Uterus (tissue), 4 donors: ENCODE data around the gene KLK13. TPM values are rescaled to one million over a fixed set of nuclear protein-coding genes. Genes with fewer than 3 reads are reported as not detected.

Source experiments
- DNase-seq, 2 donors: peaks; one replicate each; pipeline ENCODE4 v3.0.0-alpha.2; 2019 to 2020
- H3K27ac ChIP-seq, 2 donors: fragments of 200-600 bp; sonication (generic); 1 replicate in 1 of 2; 2 replicates in 1 of 2; pipeline ENCODE4 v1.5.1; 2016 to 2018
- H3K27me3 ChIP-seq, 2 donors: fragments of 200-600 bp; sonication (generic); one replicate each; pipeline ENCODE4 v1.5.1; 2018 to 2019; ENCODE audit warnings: control low read depth in 1 of 2
- H3K36me3 ChIP-seq, 2 donors: fragments of 200-600 bp; sonication (generic); one replicate each; pipeline ENCODE4 v1.5.1; 2019; ENCODE audit warnings: control low read depth in 1 of 2
- H3K4me1 ChIP-seq, 2 donors: fragments of 200-600 bp; sonication (generic); one replicate each; pipeline ENCODE4 v1.5.1; 2018 to 2019; ENCODE audit warnings: control low read depth in 1 of 2
- H3K4me3 ChIP-seq, 2 donors: fragments of 200-600 bp; sonication (generic); 1 replicate in 1 of 2; 2 replicates in 1 of 2; pipeline ENCODE4 v1.5.1; 2018 to 2019; ENCODE audit warnings: mild to moderate bottlenecking in 1 of 2
- H3K9me3 ChIP-seq, 2 donors: fragments of 200-600 bp; sonication (generic); one replicate each; pipeline ENCODE4 v1.5.1; 2019; ENCODE audit warnings: control low read depth in 1 of 2
- CTCF ChIP-seq, 4 experiments: fragments of 200-600 bp in 2 of 4; fragments of 450-650 bp in 2 of 4; sonication (generic) in 2 of 4; IDR thresholded peaks; one replicate each; pipeline ENCODE4 v1.5.1; 2016 to 2019; ENCODE audit warnings: antibody characterized with exemption in 4 of 4, mild to moderate bottlenecking in 2 of 4, moderate library complexity in 1 of 4
- POLR2A ChIP-seq, 2 donors: fragments of 450-650 bp; IDR thresholded peaks; one replicate each; pipeline ENCODE4 v1.6.1; 2016; ENCODE audit warnings: antibody characterized with exemption in 2 of 2, mild to moderate bottlenecking in 1 of 2, moderate library complexity in 1 of 2
- intact Hi-C: fragments of 100-400 bp; cut with DNase I; formaldehyde crosslinking; loops from one replicate; pipeline ENCODE4 v1.15.1; 2023; ENCODE audit warnings: low total_unique reads
- total RNA-seq, 4 donors: library from RNA; depleted of rRNA in 3 of 4; stranded (reverse); fragments of >200 nt in 3 of 4; gene quantifications; one replicate each; pipeline versions ENCODE4 v1.1.0 to v1.2.4, GENCODE V29; 2014 to 2023
- donor health status: DM: yes; HTN: yes; CAD: no.

The KLK13 gene
- not detected for total RNA-seq

GRCh38 chr19:51064534-51065220 lies at the start of gene KLK13:
TSS of gene KLK13 (minus strand) at chr19:51065092. CDS start at chr19:51065067, 25 bp downstream.
- Histone ChIP-seq H3K27me3 (no peaks in the 10 kb centered on the region), H3K9me3 (no peaks in the 10 kb centered on the region), H3K27ac (no peak within 1 kb of the TSS), H3K4me3 (no peak within 1 kb of the TSS), H3K36me3 (no peaks in the 10 kb centered on the region), H3K4me1 (peaks cover 0 to 5% of the 10 kb centered on the region in 2 donors)
- TF ChIP-seq CTCF (IDR thresholded peaks at IDR 0.05) (no peak), POLR2A (IDR thresholded peaks at IDR 0.05) (no peak)
- intact Hi-C loops: no loop called here
- DNase-seq: no peak

GRCh38 chr19:51114087-51114729 lies 49.3 kb upstream of the KLK13 start:
- no peak overlapping the region for H3K4me3 ChIP-seq
- no peaks in the 10 kb centered on the region for H3K27me3 ChIP-seq
- H3K27ac ChIP-seq: no peak overlapping the region
- intact Hi-C loops: loop anchor here (10.0 kb wide), 1 partner anchor 481 kb away; no protein-coding TSS in a partner anchor
- no peaks in the 10 kb centered on the region for H3K36me3 ChIP-seq
- H3K4me1 ChIP-seq: no peaks in the 10 kb centered on the region
- DNase-seq: no peak
- TF ChIP-seq CTCF (IDR thresholded peaks at IDR 0.05) (no peak), POLR2A (IDR thresholded peaks at IDR 0.05) (no peak)
- H3K9me3 ChIP-seq: no peaks in the 10 kb centered on the region

- intact Hi-C loops: loop anchor here (10.0 kb wide), 1 partner anchor 483 kb away; no protein-coding TSS in a partner anchor
Measured at GRCh38 chr19:51111606-51112005, 46.7 kb upstream of the KLK13 start.

GRCh38 chr19:51110666-51110971 lies 45.7 kb upstream of the KLK13 start:
- no peak overlapping the region for H3K27ac ChIP-seq
- no peaks in the 10 kb centered on the region for H3K9me3 ChIP-seq
- H3K27me3 ChIP-seq: no peaks in the 10 kb centered on the region
- DNase-seq: no peak
- no peaks in the 10 kb centered on the region for H3K36me3 ChIP-seq
- H3K4me1 ChIP-seq: peaks cover 7 to 8% of the 10 kb centered on the region in 2 donors
- intact Hi-C loops: loop anchor here (10.0 kb wide), 1 partner anchor 484 kb away; no protein-coding TSS in a partner anchor
- no peak for TF ChIP-seq CTCF (IDR thresholded peaks at IDR 0.05)
- no peak for TF ChIP-seq POLR2A (IDR thresholded peaks at IDR 0.05)
- no peak overlapping the region for H3K4me3 ChIP-seq

More at GRCh38 chr19:51111606-51112005, 46.7 kb upstream of the KLK13 start:
- Histone ChIP-seq H3K9me3 (no peaks in the 10 kb centered on the region), H3K27me3 (no peaks in the 10 kb centered on the region), H3K27ac (no peak overlapping the region), H3K4me1 (peaks cover 7 to 8% of the 10 kb centered on the region in 2 donors), H3K4me3 (no peak overlapping the region), H3K36me3 (no peaks in the 10 kb centered on the region)
- DNase-seq: no peak
- no peak for TF ChIP-seq CTCF (IDR thresholded peaks at IDR 0.05)
- TF ChIP-seq POLR2A (IDR thresholded peaks at IDR 0.05): no peak

- no peak for DNase-seq
- H3K4me1 ChIP-seq: peaks cover 7 to 8% of the 10 kb centered on the region in 2 donors
- H3K9me3 ChIP-seq: no peaks in the 10 kb centered on the region
- H3K27me3 ChIP-seq: no peaks in the 10 kb centered on the region
- H3K27ac ChIP-seq: peak overlapping the region; percentile 61 to 71
- TF ChIP-seq CTCF (IDR thresholded peaks at IDR 0.05): no peak
- no peak for TF ChIP-seq POLR2A (IDR thresholded peaks at IDR 0.05)
- H3K36me3 ChIP-seq: no peaks in the 10 kb centered on the region
- peak overlapping the region; percentile 75 to 97 for H3K4me3 ChIP-seq
- intact Hi-C loops: no loop called here
Measured at GRCh38 chr19:51108805-51109146, 43.9 kb upstream of the KLK13 start.
